Rectal smooth muscle tissue (tissue), 1 donor: Measurements from ENCODE around the gene CAPRIN2.

ENCODE experiments used
- H3K27ac ChIP-seq: one replicate; pipeline ENCODE4 v1.7.0; 2013; ENCODE audit warnings: low read depth, low read length, inconsistent platforms
- H3K27me3 ChIP-seq: one replicate; pipeline ENCODE4 v1.7.0; 2013; ENCODE audit warnings: low read length; ENCODE audit not compliant: control insufficient read depth, insufficient read depth
- H3K36me3 ChIP-seq: one replicate; pipeline ENCODE4 v1.7.0; 2013; ENCODE audit warnings: low read length; ENCODE audit not compliant: control insufficient read depth, insufficient read depth
- H3K4me1 ChIP-seq: one replicate; pipeline ENCODE4 v1.7.0; 2013; ENCODE audit warnings: low read length; ENCODE audit not compliant: control insufficient read depth, insufficient read depth
- H3K4me3 ChIP-seq: one replicate; pipeline ENCODE4 v1.7.0; 2013; ENCODE audit warnings: low read length
- H3K9ac ChIP-seq: one replicate; pipeline ENCODE4 v1.7.0; 2013; ENCODE audit warnings: low read length

CAPRIN2 gene

GRCh38 chr12:30754750-30755394 lies at the start of gene CAPRIN2:
Gene CAPRIN2 (minus strand): TSS chr12:30754951. CDS start chr12:30753520, 1,431 bp downstream.
- Histone ChIP-seq H3K4me3 (peak within 1 kb of the TSS; percentile 94), H3K4me1 (peaks cover 4% of the 10 kb centered on the region)

GRCh38 chr12:30797689-30798088 lies 42.9 kb upstream of the CAPRIN2 start:
- Histone ChIP-seq H3K27me3 (peaks cover 4% of the 10 kb centered on the region), H3K27ac (no peak overlapping the region), H3K9ac (no peak overlapping the region), H3K4me3 (no peak overlapping the region), H3K4me1 (no peaks in the 10 kb centered on the region), H3K36me3 (no peaks in the 10 kb centered on the region)

More at GRCh38 chr12:30754750-30755394, at the start of gene CAPRIN2:
- Histone ChIP-seq H3K27ac (peak within 1 kb of the TSS; percentile 85), H3K9ac (peak within 1 kb of the TSS; percentile 76), H3K27me3 (no peaks in the 10 kb centered on the region), H3K36me3 (no peaks in the 10 kb centered on the region)

GRCh38 chr12:30796891-30797371 lies 42.2 kb upstream of the CAPRIN2 start:
- Histone ChIP-seq H3K27me3 (peaks cover 4% of the 10 kb centered on the region), H3K4me3 (peak overlapping the region; percentile 70), H3K4me1 (no peaks in the 10 kb centered on the region), H3K27ac (no peak overlapping the region), H3K36me3 (no peaks in the 10 kb centered on the region), H3K9ac (no peak overlapping the region)

- H3K4me3 ChIP-seq = peak overlapping the region; percentile 70
- H3K9ac ChIP-seq = no peak overlapping the region
- no peaks in the 10 kb centered on the region for H3K36me3 ChIP-seq
- no peak overlapping the region for H3K27ac ChIP-seq
- peaks cover 4% of the 10 kb centered on the region for H3K27me3 ChIP-seq
- H3K4me1 ChIP-seq = no peaks in the 10 kb centered on the region
Measured at GRCh38 chr12:30796313-30796780, 41.6 kb upstream of the CAPRIN2 start.

GRCh38 chr12:30795410-30796312 lies 40.9 kb upstream of the CAPRIN2 start:
- H3K4me1 ChIP-seq = no peaks in the 10 kb centered on the region
- H3K27me3 ChIP-seq = peaks cover 4% of the 10 kb centered on the region
- no peak overlapping the region for H3K27ac ChIP-seq
- H3K4me3 ChIP-seq = peak overlapping the region; percentile 70
- peak overlapping the region; percentile 17 for H3K9ac ChIP-seq
- H3K36me3 ChIP-seq = no peaks in the 10 kb centered on the region

GRCh38 chr12:30794591-30795409 lies 40.0 kb upstream of the CAPRIN2 start:
- Histone ChIP-seq H3K27me3 (peaks cover 4% of the 10 kb centered on the region), H3K4me1 (no peaks in the 10 kb centered on the region), H3K4me3 (no peak overlapping the region), H3K9ac (no peak overlapping the region), H3K36me3 (no peaks in the 10 kb centered on the region), H3K27ac (no peak overlapping the region)

GRCh38 chr12:30794020-30794419 lies 39.3 kb upstream of the CAPRIN2 start:
- Histone ChIP-seq H3K4me3 (no peak overlapping the region), H3K27me3 (peaks cover 4% of the 10 kb centered on the region), H3K9ac (no peak overlapping the region), H3K4me1 (no peaks in the 10 kb centered on the region), H3K36me3 (no peaks in the 10 kb centered on the region), H3K27ac (no peak overlapping the region)

- no peak overlapping the region for H3K9ac ChIP-seq
- H3K27me3 ChIP-seq = peaks cover 4% of the 10 kb centered on the region
- no peaks in the 10 kb centered on the region for H3K4me1 ChIP-seq
- no peak overlapping the region for H3K4me3 ChIP-seq
- no peak overlapping the region for H3K27ac ChIP-seq
- H3K36me3 ChIP-seq = no peaks in the 10 kb centered on the region
Measured at GRCh38 chr12:30792648-30793499, 38.1 kb upstream of the CAPRIN2 start.

- no peaks in the 10 kb centered on the region for H3K36me3 ChIP-seq
- H3K4me1 ChIP-seq = no peaks in the 10 kb centered on the region
- no peak overlapping the region for H3K27ac ChIP-seq
- no peak overlapping the region for H3K4me3 ChIP-seq
- H3K9ac ChIP-seq = no peak overlapping the region
- peaks cover 4% of the 10 kb centered on the region for H3K27me3 ChIP-seq
Measured at GRCh38 chr12:30792085-30792484, 37.3 kb upstream of the CAPRIN2 start.

- no peaks in the 10 kb centered on the region for H3K36me3 ChIP-seq
- no peaks in the 10 kb centered on the region for H3K27me3 ChIP-seq
- H3K4me3 ChIP-seq = no peak overlapping the region
- H3K27ac ChIP-seq = no peak overlapping the region
- H3K4me1 ChIP-seq = no peaks in the 10 kb centered on the region
- no peak overlapping the region for H3K9ac ChIP-seq
Measured at GRCh38 chr12:30788754-30789153, 34.0 kb upstream of the CAPRIN2 start.

- Histone ChIP-seq H3K27me3 (no peaks in the 10 kb centered on the region), H3K9ac (no peak overlapping the region), H3K4me3 (no peak overlapping the region), H3K27ac (no peak overlapping the region), H3K4me1 (no peaks in the 10 kb centered on the region), H3K36me3 (no peaks in the 10 kb centered on the region)
Measured at GRCh38 chr12:30785630-30786029, 30.9 kb upstream of the CAPRIN2 start.
